Activated T-cell treated with anti-CD3 and anti-CD28 coated beads, Interleukin-2, amount 50 U/mL, for 24 hours (primary cell): Measurements from ENCODE around the gene RNF112.

Source experiments
- DNase-seq: peaks from one replicate; pipeline ENCODE4 v3.0.0-alpha.2; 2020
- H3K27ac Mint-ChIP-seq: 2 replicates; pipeline ENCODE4 v1.8.0; 2020; ENCODE audit warnings: mild to moderate bottlenecking, mixed read lengths
- H3K27me3 Mint-ChIP-seq: 2 replicates; pipeline ENCODE4 v1.8.0; 2020; ENCODE audit warnings: mixed read lengths
- H3K36me3 Mint-ChIP-seq: 2 replicates; pipeline ENCODE4 v1.8.0; 2020; ENCODE audit warnings: low read depth, mixed read lengths
- H3K4me1 Mint-ChIP-seq: 2 replicates; pipeline ENCODE4 v1.8.0; 2020; ENCODE audit warnings: low read depth, mixed read lengths
- H3K4me3 Mint-ChIP-seq: 2 replicates; pipeline ENCODE4 v1.8.0; 2020; ENCODE audit warnings: mild to moderate bottlenecking, moderate library complexity, mixed read lengths
- H3K9me3 Mint-ChIP-seq: 2 replicates; pipeline ENCODE4 v1.8.0; 2020; ENCODE audit warnings: mixed read lengths

Gene RNF112

GRCh38 chr17:19408346-19408710 is 2.7 kb upstream of the RNF112 start:
- Mint-ChIP-seq H3K36me3 (no peaks in the 10 kb centered on the region), H3K4me3 (no peak overlapping the region), H3K9me3 (no peaks in the 10 kb centered on the region), H3K4me1 (no peaks in the 10 kb centered on the region), H3K27me3 (no peaks in the 10 kb centered on the region), H3K27ac (no peak overlapping the region)
- no peak for DNase-seq

- no peaks in the 10 kb centered on the region for H3K36me3 Mint-ChIP-seq
These were observed 2.0 kb upstream of the RNF112 start for GRCh38 chr17:19409066-19409465.

DNA sequence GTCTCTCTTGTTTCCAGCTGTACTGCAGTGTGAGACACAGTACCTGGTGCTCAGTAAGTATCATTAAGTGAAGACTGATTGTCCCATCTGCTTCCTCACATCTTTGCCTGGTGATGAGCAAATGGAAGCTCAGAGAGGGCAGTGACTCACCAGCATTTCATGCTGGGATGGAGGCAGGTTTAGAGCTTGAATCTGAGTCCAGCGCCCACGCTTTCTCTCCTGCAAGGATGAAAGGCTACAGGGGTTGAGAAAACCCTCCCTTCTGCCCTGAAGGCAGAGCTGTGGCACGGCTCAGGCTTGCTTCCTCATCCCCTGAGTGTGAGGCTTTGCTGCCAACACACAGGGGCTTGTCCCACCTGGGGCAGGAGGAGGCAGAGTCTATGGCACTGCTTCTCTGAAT is 1.5 kb upstream of the RNF112 start:
- Mint-ChIP-seq H3K9me3 (no peaks in the 10 kb centered on the region), H3K4me3 (no peak overlapping the region), H3K4me1 (no peaks in the 10 kb centered on the region), H3K27me3 (no peaks in the 10 kb centered on the region), H3K36me3 (no peaks in the 10 kb centered on the region), H3K27ac (no peak overlapping the region)
- DNase-seq = no peak

More at GRCh38 chr17:19409066-19409465, 2.0 kb upstream of the RNF112 start:
- Mint-ChIP-seq H3K9me3 (no peaks in the 10 kb centered on the region), H3K27me3 (no peaks in the 10 kb centered on the region), H3K4me3 (no peak overlapping the region), H3K27ac (no peak overlapping the region), H3K4me1 (no peaks in the 10 kb centered on the region)
- DNase-seq = no peak

GRCh38 chr17:19410091-19410490 is 941 bp upstream of the RNF112 start:
- Mint-ChIP-seq H3K36me3 (no peaks in the 10 kb centered on the region), H3K9me3 (no peaks in the 10 kb centered on the region), H3K27ac (no peak overlapping the region), H3K4me3 (no peak overlapping the region), H3K27me3 (no peaks in the 10 kb centered on the region), H3K4me1 (no peaks in the 10 kb centered on the region)
- no peak for DNase-seq

DNA sequence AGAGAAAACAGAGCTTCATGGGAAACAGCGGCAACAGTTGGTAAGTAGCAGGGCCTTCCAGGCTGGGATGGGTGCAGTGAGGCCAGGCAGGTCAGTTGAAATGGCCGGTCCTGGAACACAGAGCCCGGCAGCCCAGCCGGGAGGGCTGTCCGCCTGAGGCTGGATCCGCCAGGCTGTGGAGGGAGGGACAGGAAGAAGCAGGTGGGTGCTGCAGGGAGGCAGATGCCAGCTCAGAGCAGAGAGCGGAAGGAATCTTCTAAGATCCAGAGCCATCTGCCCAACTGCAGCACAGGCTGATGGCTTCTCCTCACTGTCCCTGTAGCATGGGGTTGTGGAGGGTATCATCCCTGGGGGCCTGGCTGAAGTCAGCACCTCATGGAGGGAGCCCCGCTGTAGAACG is 599 bp downstream of the RNF112 start:
- H3K4me1 Mint-ChIP-seq = no peaks in the 10 kb centered on the region
- no peak overlapping the region for H3K27ac Mint-ChIP-seq
- DNase-seq = no peak
- no peak overlapping the region for H3K4me3 Mint-ChIP-seq
- H3K36me3 Mint-ChIP-seq = no peaks in the 10 kb centered on the region
- H3K27me3 Mint-ChIP-seq = no peaks in the 10 kb centered on the region
- no peaks in the 10 kb centered on the region for H3K9me3 Mint-ChIP-seq

GRCh38 chr17:19412510-19412909 is 1.5 kb downstream of the RNF112 start:
- no peak overlapping the region for H3K27ac Mint-ChIP-seq
- H3K27me3 Mint-ChIP-seq = no peaks in the 10 kb centered on the region
- DNase-seq = no peak
- no peak overlapping the region for H3K4me3 Mint-ChIP-seq
- no peaks in the 10 kb centered on the region for H3K4me1 Mint-ChIP-seq
- no peaks in the 10 kb centered on the region for H3K9me3 Mint-ChIP-seq
- no peaks in the 10 kb centered on the region for H3K36me3 Mint-ChIP-seq

- no peak for DNase-seq
- no peaks in the 10 kb centered on the region for H3K9me3 Mint-ChIP-seq
- peaks cover 2% of the 10 kb centered on the region for H3K4me1 Mint-ChIP-seq
- H3K27ac Mint-ChIP-seq = no peak overlapping the region
- no peaks in the 10 kb centered on the region for H3K36me3 Mint-ChIP-seq
- H3K4me3 Mint-ChIP-seq = no peak overlapping the region
- H3K27me3 Mint-ChIP-seq = no peaks in the 10 kb centered on the region
These were observed 2.0 kb downstream of the RNF112 start for GRCh38 chr17:19412984-19413383.

DNA sequence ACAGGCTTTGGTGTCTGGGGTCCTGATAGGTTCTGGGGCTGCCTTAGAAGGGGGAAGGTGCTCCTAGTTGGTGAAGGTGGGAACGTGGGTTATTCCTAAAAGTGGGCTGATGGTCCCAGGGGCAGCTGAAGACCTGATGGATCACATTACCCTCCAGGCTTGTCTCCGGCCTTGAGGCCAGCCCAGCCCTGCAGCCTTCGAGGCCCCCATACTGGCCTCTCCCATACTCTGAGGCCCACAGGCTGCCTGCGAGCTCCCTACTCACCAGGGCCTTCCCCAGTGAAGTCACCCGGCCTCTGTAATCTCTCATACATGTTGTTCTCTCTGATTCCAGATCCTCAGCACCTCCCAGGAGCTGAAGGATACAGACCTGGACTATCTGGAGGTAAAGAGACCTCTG is 2.7 kb downstream of the RNF112 start:
- Mint-ChIP-seq H3K9me3 (no peaks in the 10 kb centered on the region), H3K36me3 (no peaks in the 10 kb centered on the region), H3K4me1 (peaks cover 5% of the 10 kb centered on the region), H3K27ac (no peak overlapping the region), H3K4me3 (no peak overlapping the region), H3K27me3 (no peaks in the 10 kb centered on the region)
- DNase-seq = no peak

DNA sequence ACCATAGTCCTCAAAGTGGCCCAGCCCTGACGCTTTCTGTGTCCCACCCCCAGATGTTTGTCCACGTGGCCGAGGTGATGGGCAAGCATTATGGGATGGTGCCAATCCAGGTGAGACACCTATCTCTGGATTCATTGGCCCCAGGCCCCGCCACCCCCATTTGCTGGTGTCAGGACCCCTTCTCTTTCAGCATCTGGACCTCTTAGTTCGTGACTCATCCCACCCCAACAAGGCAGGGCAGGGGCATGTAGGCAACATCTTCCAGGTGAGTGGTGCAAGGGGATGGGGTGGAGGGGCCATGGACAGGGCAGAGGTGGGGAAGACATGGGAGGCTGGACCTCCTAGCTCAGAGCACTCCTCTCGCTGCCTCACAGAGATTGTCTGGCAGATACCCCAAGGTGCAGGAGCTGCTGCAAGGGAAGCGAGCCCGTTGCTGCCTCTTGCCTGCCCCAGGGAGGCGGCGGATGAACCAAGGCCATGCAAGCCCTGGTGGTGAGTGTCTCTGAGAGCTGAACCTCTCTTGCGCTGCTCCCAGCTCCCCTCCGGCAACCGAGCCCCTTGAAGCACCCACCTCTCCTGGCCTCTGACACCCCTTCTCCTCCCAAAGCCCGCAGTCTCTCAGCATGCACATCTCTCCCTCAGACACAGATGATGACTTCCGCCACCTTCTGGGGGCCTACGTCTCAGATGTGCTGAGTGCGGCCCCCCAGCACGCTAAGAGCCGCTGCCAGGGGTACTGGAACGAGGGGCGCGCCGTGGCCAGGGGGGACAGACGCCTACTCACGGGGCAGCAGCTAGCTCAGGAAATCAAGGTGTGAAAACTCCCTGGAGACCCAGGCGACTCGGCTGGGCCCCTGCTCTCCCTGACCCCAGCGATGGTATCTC is 3.6 kb downstream of the RNF112 start:
- H3K36me3 Mint-ChIP-seq = no peaks in the 10 kb centered on the region
- no peaks in the 10 kb centered on the region for H3K27me3 Mint-ChIP-seq
- H3K4me1 Mint-ChIP-seq = peaks cover 7% of the 10 kb centered on the region
- no peaks in the 10 kb centered on the region for H3K9me3 Mint-ChIP-seq
- no peak for DNase-seq
- H3K4me3 Mint-ChIP-seq = no peak overlapping the region
- H3K27ac Mint-ChIP-seq = no peak overlapping the region

DNA sequence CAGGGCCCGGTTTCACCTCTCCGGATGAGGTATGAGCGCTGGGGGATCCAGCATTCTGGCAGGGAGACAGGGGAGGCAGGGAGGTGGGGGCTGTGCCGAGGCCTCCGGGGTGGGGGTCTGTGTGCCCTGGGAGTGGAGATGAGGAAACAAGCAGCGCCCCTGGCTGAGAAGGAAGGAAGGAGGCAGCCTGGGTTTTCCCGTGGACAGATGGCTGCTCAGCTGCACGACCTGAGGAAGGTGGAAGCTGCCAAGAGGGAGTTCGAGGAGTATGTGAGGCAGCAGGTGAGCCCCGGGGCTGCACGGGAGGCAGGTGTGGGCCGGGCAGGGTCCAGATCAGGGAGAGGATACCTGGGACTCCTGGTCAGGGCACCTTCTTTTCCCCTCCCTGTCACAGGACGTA is 4.3 kb downstream of the RNF112 start:
- DNase-seq = no peak
- Mint-ChIP-seq H3K9me3 (no peaks in the 10 kb centered on the region), H3K27ac (no peak overlapping the region), H3K36me3 (no peaks in the 10 kb centered on the region), H3K4me1 (peaks cover 7% of the 10 kb centered on the region), H3K27me3 (no peaks in the 10 kb centered on the region), H3K4me3 (no peak overlapping the region)

DNA sequence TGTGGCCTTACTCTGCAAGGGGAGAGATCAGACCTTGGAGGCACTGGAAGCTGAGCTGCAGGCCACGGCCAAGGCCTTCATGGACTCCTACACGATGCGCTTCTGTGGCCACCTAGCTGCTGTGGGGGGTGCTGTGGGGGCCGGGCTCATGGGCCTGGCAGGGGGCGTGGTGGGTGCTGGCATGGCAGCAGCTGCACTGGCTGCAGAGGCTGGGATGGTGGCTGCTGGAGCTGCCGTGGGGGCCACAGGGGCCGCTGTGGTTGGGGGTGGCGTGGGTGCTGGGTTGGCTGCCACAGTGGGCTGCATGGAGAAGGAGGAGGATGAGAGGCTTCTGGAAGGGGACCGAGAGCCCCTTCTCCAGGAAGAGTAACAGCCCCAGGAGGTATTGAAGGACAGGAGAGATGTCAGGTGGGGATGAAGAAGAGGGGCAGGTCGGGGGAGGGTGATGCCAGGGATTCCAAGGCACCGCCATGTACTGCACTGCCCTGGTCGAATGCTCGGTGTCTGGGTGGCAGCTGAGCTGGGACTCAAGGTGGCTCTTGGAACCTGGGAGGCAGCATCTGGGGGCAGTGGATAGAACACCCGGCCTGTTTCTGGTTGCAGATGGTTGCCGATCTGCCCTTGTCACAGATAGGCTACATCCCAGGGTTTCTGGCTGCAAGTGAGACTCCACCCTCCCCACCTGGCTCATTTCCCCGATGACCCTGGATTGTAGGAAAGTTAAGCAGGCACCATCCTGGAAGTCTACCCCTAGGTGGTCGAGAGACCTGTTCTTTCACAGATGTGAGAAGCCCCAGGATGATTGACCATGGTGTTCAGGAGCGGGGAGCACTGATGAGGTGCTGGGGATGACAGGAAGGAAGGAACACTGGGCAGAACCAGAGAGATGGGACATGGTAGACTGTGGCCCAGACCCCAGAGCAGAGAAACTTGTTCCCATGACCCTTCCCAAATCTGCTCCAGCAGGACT is 5.1 kb downstream of the RNF112 start:
- no peaks in the 10 kb centered on the region for H3K9me3 Mint-ChIP-seq
- H3K4me1 Mint-ChIP-seq = peaks cover 7% of the 10 kb centered on the region
- H3K27ac Mint-ChIP-seq = no peak overlapping the region
- H3K4me3 Mint-ChIP-seq = no peak overlapping the region
- H3K27me3 Mint-ChIP-seq = no peaks in the 10 kb centered on the region
- no peak for DNase-seq
- H3K36me3 Mint-ChIP-seq = no peaks in the 10 kb centered on the region

DNA sequence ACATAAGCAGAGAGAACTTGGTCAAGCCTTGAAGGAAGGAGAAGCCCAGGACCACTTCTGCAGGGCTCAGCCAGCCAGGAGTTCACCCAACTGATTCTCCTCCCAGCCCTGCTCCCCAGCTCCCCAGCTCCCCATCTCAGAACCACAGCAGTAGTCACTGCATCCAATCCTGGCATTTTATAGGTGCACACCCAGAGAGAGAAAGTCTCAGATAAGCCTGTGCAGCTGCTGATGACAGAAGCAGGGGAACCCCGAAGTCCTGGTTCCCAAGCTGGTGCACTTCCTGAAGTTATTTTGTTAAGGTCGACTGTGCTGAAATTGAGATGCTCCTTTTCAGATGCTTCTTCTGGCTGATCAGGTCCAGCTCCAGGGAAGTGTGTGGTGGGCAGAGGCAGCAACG is 6.6 kb downstream of the RNF112 start:
- Mint-ChIP-seq H3K27me3 (no peaks in the 10 kb centered on the region), H3K4me1 (peaks cover 7% of the 10 kb centered on the region), H3K4me3 (no peak overlapping the region), H3K9me3 (no peaks in the 10 kb centered on the region), H3K36me3 (no peaks in the 10 kb centered on the region), H3K27ac (no peak overlapping the region)
- no peak for DNase-seq

DNA sequence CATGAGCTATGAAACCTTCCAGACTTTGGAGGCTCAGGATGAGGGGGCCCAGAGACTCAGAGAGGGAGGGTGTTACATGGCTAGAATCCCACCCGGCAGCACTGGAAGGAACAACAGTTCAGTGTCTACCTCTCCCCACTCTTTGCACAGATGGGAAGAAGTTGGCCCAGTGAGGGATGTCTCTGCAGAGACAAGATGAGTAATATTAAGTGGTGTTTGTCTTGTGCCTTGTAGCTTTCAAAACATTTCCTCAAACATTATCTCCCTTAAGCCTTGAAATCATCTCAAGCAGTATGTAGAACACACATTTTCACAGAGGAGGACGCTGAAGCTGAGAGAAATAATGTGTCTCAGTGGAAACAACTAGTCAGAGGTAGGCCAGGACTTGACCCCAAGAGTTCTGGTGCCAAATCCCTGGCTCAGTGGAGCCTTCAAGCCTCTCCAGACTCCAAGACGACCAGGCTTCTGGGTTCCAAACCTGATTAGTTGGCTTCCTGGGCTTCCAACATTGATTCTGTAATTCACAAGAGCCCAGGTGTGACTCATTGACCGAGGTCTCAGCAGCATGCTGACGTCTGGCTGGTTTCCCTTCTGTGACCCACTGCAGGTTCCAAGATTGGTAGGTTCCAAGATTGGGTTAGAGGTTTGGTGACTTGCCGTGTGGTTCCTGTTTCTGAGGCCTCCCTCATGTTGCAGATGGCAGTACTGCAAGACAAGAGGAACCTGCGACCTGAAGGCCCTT is 7.4 kb downstream of the RNF112 start:
- Mint-ChIP-seq H3K4me1 (peaks cover 7% of the 10 kb centered on the region), H3K4me3 (no peak overlapping the region), H3K27ac (no peak overlapping the region), H3K9me3 (no peaks in the 10 kb centered on the region), H3K36me3 (no peaks in the 10 kb centered on the region), H3K27me3 (no peaks in the 10 kb centered on the region)
- DNase-seq = no peak

GRCh38 chr17:19421219-19421618 is 10.2 kb downstream of the RNF112 start:
- H3K4me3 Mint-ChIP-seq = no peak overlapping the region
- H3K4me1 Mint-ChIP-seq = peaks cover 7% of the 10 kb centered on the region
- no peaks in the 10 kb centered on the region for H3K36me3 Mint-ChIP-seq
- H3K27ac Mint-ChIP-seq = no peak overlapping the region
- H3K9me3 Mint-ChIP-seq = no peaks in the 10 kb centered on the region
- H3K27me3 Mint-ChIP-seq = no peaks in the 10 kb centered on the region
- DNase-seq = no peak
